ENCODE results near the gene PTCH1. TPM values are rescaled to one million over a fixed set of nuclear protein-coding genes. Genes with fewer than 3 reads are reported as not detected.

The PTCH1 gene
- total and polyA plus RNA-seq, 10 of the 15 experiments (the other 5 are each of a cell fraction or from before 2014, with no cell fraction given): 0.16 to 6.1 (median 2.6) TPM

- TF ChIP-seq ZBTB33 (IDR thresholded peaks at IDR 0.05) (no peak), NFYA (IDR thresholded peaks at IDR 0.05; ENCODE audit: borderline replicate concordance, low read depth, low read length) (no peak), RFX5 (IDR thresholded peaks at IDR 0.05; ENCODE audit: low read depth, low read length) (no peak), ATF2 (IDR thresholded peaks at IDR 0.05; ENCODE audit: low read length) (no peak), TARDBP (IDR thresholded peaks at IDR 0.05; ENCODE audit: borderline replicate concordance) (no peak), ATF7 (IDR thresholded peaks at IDR 0.05; ENCODE audit: low read depth) (no peak), CUX1 (IDR thresholded peaks at IDR 0.05; ENCODE audit: insufficient replicate concordance, low read depth, low read length) (no peak), E2F8 (IDR thresholded peaks at IDR 0.05; ENCODE audit: low read depth, partially characterized antibody) (no peak), MTA2 (IDR thresholded peaks at IDR 0.05; ENCODE audit: low read depth) (no peak)
Measured at GRCh38 chr9:95533996-95534680, 17.4 kb upstream of the PTCH1 start (continued).

Data from GM12878 (cell line).